K562 (cell line): ENCODE results near the gene PCAT6. TPM values are rescaled to one million over a fixed set of nuclear protein-coding genes. Genes with fewer than 3 reads are reported as not detected.

Source experiments
- BRCA1 ChIP-seq, 2 experiments: fragments of 450-650 bp in 1 of 2; sonication (generic) in 1 of 2; formaldehyde crosslinking in 1 of 2; IDR thresholded peaks; 2 replicates each; pipeline versions ENCODE4 v1.5.0 to v1.6.1; 2017 to 2020; ENCODE audit warnings: mild to moderate bottlenecking in 1 of 2, missing genetic modification reagents in 1 of 2
- CBX2 ChIP-seq: fragments of 200-600 bp; sonication (generic); IDR thresholded peaks from one replicate; pipeline ENCODE4 v1.6.1; 2012; ENCODE audit warnings: mild to moderate bottlenecking, low read length, inconsistent platforms; ENCODE audit not compliant: insufficient read depth, poor library complexity, severe bottlenecking
- CREM ChIP-seq: IDR thresholded peaks from 2 replicates; pipeline ENCODE4 v1.6.1; 2014; ENCODE audit warnings: antibody characterized with exemption, low read depth
- EHMT2 ChIP-seq: fragments of 450-650 bp; IDR thresholded peaks from 2 replicates; pipeline ENCODE4 v1.6.1; 2018; ENCODE audit warnings: antibody characterized with exemption
- ELF4 ChIP-seq: fragments of 450-650 bp; formaldehyde crosslinking; IDR thresholded peaks from 2 replicates; pipeline ENCODE4 v1.4.0; 2022; ENCODE audit warnings: missing genetic modification characterization
- GATA2 ChIP-seq: sonication (generic); formaldehyde crosslinking; IDR thresholded peaks from 2 replicates; pipeline ENCODE4 v1.4.0; 2020; ENCODE audit warnings: mild to moderate bottlenecking, missing genetic modification reagents
- LCOR ChIP-seq: sonication (generic); formaldehyde crosslinking; IDR thresholded peaks from 2 replicates; pipeline ENCODE4 v1.8.0; 2022; ENCODE audit warnings: mild to moderate bottlenecking, missing genetic modification reagents
- MIER1 ChIP-seq: fragments of 450-650 bp; IDR thresholded peaks from 2 replicates; pipeline ENCODE4 v1.6.1; 2016; ENCODE audit warnings: antibody characterized with exemption, mild to moderate bottlenecking, low read depth
- NFIC ChIP-seq: fragments of 450-650 bp; IDR thresholded peaks from 2 replicates; pipeline ENCODE4 v1.6.1; 2017; ENCODE audit warnings: mild to moderate bottlenecking, inconsistent platforms
- NR3C1 ChIP-seq: sonication (generic); formaldehyde crosslinking; IDR thresholded peaks from 2 replicates; pipeline ENCODE4 v1.8.1; 2022; ENCODE audit warnings: missing genetic modification reagents
- PHB ChIP-seq: fragments of 250-450 bp; sonication (Bioruptor Pico); IDR thresholded peaks from 2 replicates; pipeline ENCODE4 v1.5.0; 2021
- RBFOX2 ChIP-seq: fragments of 200-400 bp; formaldehyde crosslinking; IDR thresholded peaks from 2 replicates; pipeline ENCODE4 v1.6.1; 2017; ENCODE audit warnings: low read depth, mild to moderate bottlenecking, low read length, moderate library complexity
- RBM34 ChIP-seq: fragments of 200-400 bp; formaldehyde crosslinking; IDR thresholded peaks from 2 replicates; pipeline ENCODE4 v1.6.1; 2018; ENCODE audit warnings: low read length, borderline replicate concordance; ENCODE audit not compliant: insufficient read depth
- RFX1 ChIP-seq: fragments of 450-650 bp; IDR thresholded peaks from 2 replicates; pipeline ENCODE4 v1.6.1; 2016; ENCODE audit warnings: mild to moderate bottlenecking, moderate library complexity
- SIX5 ChIP-seq, 2 experiments: IDR thresholded peaks; 2 replicates each; pipeline ENCODE4 v1.6.1; 2011; ENCODE audit warnings: low read length in 2 of 2, borderline replicate concordance in 1 of 2, low read depth in 1 of 2, mild to moderate bottlenecking in 1 of 2, moderate library complexity in 1 of 2; ENCODE audit not compliant: insufficient read depth in 1 of 2
- SRSF1 ChIP-seq: fragments of 200-400 bp; formaldehyde crosslinking; IDR thresholded peaks from 2 replicates; pipeline ENCODE4 v1.6.1; 2017; ENCODE audit warnings: mild to moderate bottlenecking, low read depth, low read length, moderate library complexity
- TRIM28 ChIP-seq: fragments of 450-650 bp; IDR thresholded peaks from 2 replicates; pipeline ENCODE4 v1.6.1; 2017
- VEZF1 ChIP-seq: fragments of 200-800 bp; sonication (Bioruptor generic); IDR thresholded peaks from 2 replicates; pipeline ENCODE4 v1.6.1; 2017; ENCODE audit warnings: missing genetic modification characterization, missing compliant biosample characterization
- ZBTB43 ChIP-seq: sonication (generic); formaldehyde crosslinking; IDR thresholded peaks from 2 replicates; pipeline ENCODE4 v1.8.0; 2023; ENCODE audit warnings: mild to moderate bottlenecking, missing genetic modification reagents
- ZBTB8A ChIP-seq: fragments of 450-650 bp; IDR thresholded peaks from 2 replicates; pipeline ENCODE4 v1.6.1; 2018; ENCODE audit warnings: mild to moderate bottlenecking, moderate library complexity; ENCODE audit not compliant: partially characterized antibody
- ZC3H8 ChIP-seq: fragments of 450-650 bp; IDR thresholded peaks from 2 replicates; pipeline ENCODE4 v1.6.1; 2017
- ZFP1 ChIP-seq: fragments of 450-650 bp; formaldehyde crosslinking; IDR thresholded peaks from 2 replicates; pipeline ENCODE4 v1.4.0; 2020; ENCODE audit warnings: mild to moderate bottlenecking, mixed read lengths
- ZNF12 ChIP-seq: sonication (generic); formaldehyde crosslinking; IDR thresholded peaks from 2 replicates; pipeline ENCODE4 v1.4.0; 2020; ENCODE audit warnings: mild to moderate bottlenecking, missing genetic modification reagents
- ZNF561 ChIP-seq: fragments of 450-650 bp; formaldehyde crosslinking; conservative IDR thresholded peaks from 2 replicates; pipeline ENCODE4 v1.4.0; 2020; ENCODE audit warnings: mild to moderate bottlenecking, moderate library complexity
- ZZZ3 ChIP-seq: fragments of 450-650 bp; IDR thresholded peaks from 2 replicates; pipeline ENCODE4 v1.6.1; 2016; ENCODE audit warnings: antibody characterized with exemption, mild to moderate bottlenecking, moderate library complexity
- polyA plus RNA-seq, 8 experiments: library from polyadenylated mRNA; depleted of rRNA in 4 of 8; stranded (reverse) in 5 of 8; unstranded in 3 of 8; fragments of >200 nt; fragmentation: Nextera tagmentation in 2 of 8; fragmentation: Illumina TruSeq in 1 of 8; extraction: Ambion mirVana in 2 of 8; extraction: Trizol in 1 of 8; gene quantifications; 2 replicates each; pipeline versions ENCODE4 v1.2.1 to v1.2.3, GENCODE V29; 2011 to 2014; ENCODE audit warnings: inconsistent platforms in 1 of 8, missing spikeins in 1 of 8
- total RNA-seq, 7 experiments: library from RNA; depleted of rRNA in 6 of 7; stranded (reverse); fragments of >200 nt in 6 of 7; fragmentation: Illumina TruSeq in 2 of 7; extraction: Trizol in 2 of 7; gene quantifications; 2 replicates each; pipeline versions ENCODE4 v1.2.1 to v1.2.3, GENCODE V29; 2011 to 2021; ENCODE audit warnings: low replicate concordance in 1 of 7

PCAT6 gene
- total and polyA plus RNA-seq, 9 of the 15 experiments (the other 6 are each of a cell fraction or from before 2014, with no cell fraction given): 0.25 to 2.4 (median 0.54) TPM; not detected in 1

GRCh38 chr1:202810615-202811295 lies at the start of gene PCAT6 (continued):
- TF ChIP-seq NFIC: peak; percentile 59; the same call in 1 of the 2 replicates
- no peak for TF ChIP-seq ZFP1 (CRISPR knock-in tag)
- no peak; the same call in 1 of the 2 replicates for TF ChIP-seq RFX1
- TF ChIP-seq RBM34: no peak
- no peak for TF ChIP-seq ZNF561 (CRISPR knock-in tag)
- no peak for TF ChIP-seq CBX2
- no peak for TF ChIP-seq ZBTB8A
- 0 out of 2 replicates have a peak, but pooled peaks have one; percentile 51 for TF ChIP-seq GATA2 (CRISPR knock-in tag)
- no peak for TF ChIP-seq SIX5 (IDR thresholded peaks at IDR 0.05; ENCODE audit: borderline replicate concordance in 1 of 2, insufficient read depth in 1 of 2, low read depth in 1 of 2, low read length in 2 of 2)
- TF ChIP-seq RBFOX2: peak; percentile 96
- 0 out of 2 replicates have a peak, but pooled peaks have one; percentile 4 for TF ChIP-seq ELF4 (CRISPR knock-in tag)
- peak; percentile 90 for TF ChIP-seq LCOR (CRISPR knock-in tag)
- TF ChIP-seq VEZF1 (CRISPR knock-in tag): peak; percentile 87
- TF ChIP-seq ZC3H8: no peak
- TF ChIP-seq MIER1: no peak
- TF ChIP-seq NR3C1: no peak
- TF ChIP-seq BRCA1 (IDR thresholded peaks at IDR 0.05): no peak
- no peak for TF ChIP-seq BRCA1 (CRISPR knock-in tag; IDR thresholded peaks at IDR 0.05)
- peak; percentile 86 for TF ChIP-seq CREM
- no peak for TF ChIP-seq EHMT2
- TF ChIP-seq ZZZ3: no peak
- 0 out of 2 replicates have a peak, but pooled peaks have one; percentile 47 for TF ChIP-seq PHB
- TF ChIP-seq ZNF12 (CRISPR knock-in tag): no peak
- no peak for TF ChIP-seq SRSF1
- peak; percentile 24; the same call in 1 of the 2 replicates for TF ChIP-seq TRIM28
- TF ChIP-seq ZBTB43 (CRISPR knock-in tag): no peak
